Ovary (tissue), 9 donors: Measurements from ENCODE around the gene CBX2. TPM values are rescaled to one million over a fixed set of nuclear protein-coding genes. Genes with fewer than 3 reads are reported as not detected.

Source experiments
- DNase-seq, 5 donors: peaks; one replicate each; pipeline ENCODE4 v3.0.0-alpha.2; 2019 to 2020
- H3K27ac ChIP-seq, 2 donors: fragments of 200-600 bp; one replicate each; pipeline versions ENCODE4 v1.5.1 to v1.8.0; 2019 to 2022
- H3K27me3 ChIP-seq: fragments of 200-600 bp; one replicate; pipeline ENCODE4 v1.8.0; 2022
- H3K36me3 ChIP-seq: fragments of 200-600 bp; sonication (generic); one replicate; pipeline ENCODE4 v1.5.1; 2019
- H3K4me1 ChIP-seq: one replicate; pipeline ENCODE4 v1.8.1; 2013; ENCODE audit warnings: mild to moderate bottlenecking, moderate library complexity; ENCODE audit not compliant: insufficient read depth
- H3K4me3 ChIP-seq: fragments of 200-600 bp; sonication (generic); one replicate; pipeline ENCODE4 v1.5.1; 2017
- H3K9me3 ChIP-seq, 2 donors: fragments of 200-600 bp in 1 of 2; sonication (generic) in 1 of 2; one replicate each; pipeline versions ENCODE4 v1.5.1 to v1.8.1; 2013 to 2019; ENCODE audit warnings: mild to moderate bottlenecking in 1 of 2, moderate library complexity in 1 of 2
- EP300 ChIP-seq: sonication (generic); formaldehyde crosslinking; IDR thresholded peaks from one replicate; pipeline ENCODE4 v1.6.1; 2017; ENCODE audit warnings: antibody characterized with exemption
- POLR2A ChIP-seq: fragments of 450-650 bp; IDR thresholded peaks from one replicate; pipeline ENCODE4 v1.6.1; 2017; ENCODE audit warnings: antibody characterized with exemption, mild to moderate bottlenecking, moderate library complexity
- WGBS, 3 donors: extraction: QIAGEN DNeasy Blood & Tissue Kit in 1 of 3; methylation state at CpG; one replicate each; pipeline versions ENCODE4 v1.1.5 to v1.1.7; 2013 to 2017; 5-methylcytosine and 5-hydroxymethylcytosine counted together
- intact Hi-C, 4 donors: fragments of 100-400 bp; cut with DNase I; formaldehyde crosslinking; loops; one replicate each; pipeline versions ENCODE4 v1.11.0 to v1.15.1; 2022 to 2023
- polyA plus RNA-seq, 2 donors: library from polyadenylated mRNA; stranded (reverse); fragments of 200-250 nt in 1 of 2; fragments of 350-450 nt in 1 of 2; fragmentation: Illumina TruSeq in 1 of 2; extraction: RNeasy Lipid Tissue Mini Kit (QIAGEN cat#74804) in 1 of 2; gene quantifications; one replicate each; pipeline ENCODE4 v1.2.3, GENCODE V29; 2013 to 2014
- total RNA-seq, 7 donors: library from RNA; depleted of rRNA in 2 of 7; stranded (reverse); fragments of >200 nt in 2 of 7; fragmentation: NEBNext Ultra II Directional in 3 of 7; extraction: Animal tissue kit (Norgen Biotek cat#: 25700) in 3 of 7; gene quantifications; one replicate each; pipeline versions ENCODE4 v1.1.0 to v1.2.4, GENCODE V29; 2016 to 2023
- TF ChIP-seq, protein P1 (sequence below), 3 donors: fragments of 450-650 bp in 2 of 3; fragments of 200-600 bp in 1 of 3; IDR thresholded peaks; one replicate each; pipeline versions ENCODE4 v1.5.1 to v1.8.0; 2016 to 2022; ENCODE audit warnings: antibody characterized with exemption in 3 of 3, mild to moderate bottlenecking in 1 of 3
- donor health status: DM: no; HTN: no; CAD: no; lungs with moderate emphysema.
- donor health status: DM: no; HTN: no; CAD: no.
- donor health status: Bipolar disorder and iron deficiency.
- donor health status: DM: yes; HTN: yes; CAD: no.
- donor health status: DM: no; HTN: no; CAD: no.
- donor health status: DM: yes; HTN: yes; CAD: no.

The CBX2 gene
- total and polyA plus RNA-seq, 9 donors, result 0.92 to 5.7 (median 4.7) TPM

DNA sequence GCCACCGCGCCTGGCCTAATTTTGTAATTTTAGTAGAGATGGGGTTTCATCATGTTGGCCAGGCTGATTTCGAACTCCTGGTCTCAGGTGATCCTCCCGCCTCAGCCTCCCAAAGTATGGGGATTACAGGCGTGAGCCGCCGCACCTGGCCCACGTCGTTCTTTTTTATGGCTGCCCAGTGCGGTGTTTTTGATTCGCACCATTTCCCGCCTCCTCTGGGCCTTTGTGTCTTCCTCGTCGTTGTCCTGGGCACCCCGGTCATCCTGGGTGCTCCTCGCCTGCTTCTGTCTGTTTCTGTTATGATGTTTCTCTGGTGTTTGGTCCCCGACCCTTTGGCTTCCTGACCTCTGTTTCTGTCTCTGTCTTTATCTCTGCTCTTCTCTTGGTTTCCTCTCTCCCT lies 46.3 kb downstream of the CBX2 start:
- H3K27me3 ChIP-seq, result no peaks in the 10 kb centered on the region
- WGBS, 3 donors, result 94 to 97% (median 96%) methylated on average over 17 of the region's 17 CpGs
- H3K36me3 ChIP-seq, result no peaks in the 10 kb centered on the region
- no peak overlapping the region for H3K4me3 ChIP-seq
- peaks cover 3% of the 10 kb centered on the region for H3K4me1 ChIP-seq
- H3K9me3 ChIP-seq, result no peaks in the 10 kb centered on the region
- intact Hi-C loops, result no loop called here
- TF ChIP-seq POLR2A (no peak), EP300 (no peak)
- TF ChIP-seq, protein P1, sequence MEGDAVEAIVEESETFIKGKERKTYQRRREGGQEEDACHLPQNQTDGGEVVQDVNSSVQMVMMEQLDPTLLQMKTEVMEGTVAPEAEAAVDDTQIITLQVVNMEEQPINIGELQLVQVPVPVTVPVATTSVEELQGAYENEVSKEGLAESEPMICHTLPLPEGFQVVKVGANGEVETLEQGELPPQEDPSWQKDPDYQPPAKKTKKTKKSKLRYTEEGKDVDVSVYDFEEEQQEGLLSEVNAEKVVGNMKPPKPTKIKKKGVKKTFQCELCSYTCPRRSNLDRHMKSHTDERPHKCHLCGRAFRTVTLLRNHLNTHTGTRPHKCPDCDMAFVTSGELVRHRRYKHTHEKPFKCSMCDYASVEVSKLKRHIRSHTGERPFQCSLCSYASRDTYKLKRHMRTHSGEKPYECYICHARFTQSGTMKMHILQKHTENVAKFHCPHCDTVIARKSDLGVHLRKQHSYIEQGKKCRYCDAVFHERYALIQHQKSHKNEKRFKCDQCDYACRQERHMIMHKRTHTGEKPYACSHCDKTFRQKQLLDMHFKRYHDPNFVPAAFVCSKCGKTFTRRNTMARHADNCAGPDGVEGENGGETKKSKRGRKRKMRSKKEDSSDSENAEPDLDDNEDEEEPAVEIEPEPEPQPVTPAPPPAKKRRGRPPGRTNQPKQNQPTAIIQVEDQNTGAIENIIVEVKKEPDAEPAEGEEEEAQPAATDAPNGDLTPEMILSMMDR (IDR thresholded peaks at IDR 0.05), result no peak
- H3K27ac ChIP-seq, result no peak overlapping the region
- DNase-seq, result no peak

DNA sequence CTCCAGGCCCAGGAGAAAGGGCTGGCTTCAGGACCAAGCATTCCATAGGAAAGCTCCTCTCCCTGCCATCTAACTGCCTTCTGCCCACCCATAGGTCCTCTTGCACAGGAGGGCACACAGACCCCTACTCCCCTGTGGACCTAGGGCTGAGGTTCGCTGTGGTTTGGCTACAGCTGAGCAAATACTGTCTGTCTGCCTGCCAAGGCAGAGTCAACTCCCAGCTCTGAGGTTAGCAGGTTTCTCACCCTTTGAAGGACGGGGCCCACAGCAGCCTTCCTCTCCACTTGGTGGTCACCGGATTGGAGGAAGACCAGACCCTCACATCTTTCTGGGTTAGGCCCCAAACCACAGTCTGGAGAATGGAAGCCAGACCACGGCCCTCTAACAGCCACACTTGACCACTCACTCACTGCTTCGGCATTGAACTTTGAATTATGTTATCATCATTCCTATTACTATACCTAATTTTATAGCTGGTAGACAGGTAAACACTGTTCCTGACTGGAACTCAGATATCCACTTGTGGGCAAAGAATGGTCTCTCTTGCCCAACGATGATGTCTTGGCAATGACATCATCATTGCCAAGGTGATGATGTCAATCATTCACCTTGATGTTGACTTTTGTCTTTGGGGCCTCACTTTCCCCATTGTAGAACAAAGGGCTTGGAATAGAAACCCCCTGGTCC lies 47.1 kb downstream of the CBX2 start:
- TF ChIP-seq POLR2A, result no peak
- no peak for TF ChIP-seq EP300
- TF ChIP-seq, protein P1 (IDR thresholded peaks at IDR 0.05), result no peak
- H3K9me3 ChIP-seq, result no peaks in the 10 kb centered on the region
- peaks cover 3% of the 10 kb centered on the region for H3K4me1 ChIP-seq
- DNase-seq, result no peak
- no peak overlapping the region for H3K4me3 ChIP-seq
- no peaks in the 10 kb centered on the region for H3K27me3 ChIP-seq
- no peak overlapping the region for H3K27ac ChIP-seq
- no peaks in the 10 kb centered on the region for H3K36me3 ChIP-seq
- intact Hi-C loops, result no loop called here
- WGBS, 3 donors, result 91 to 99% (median 92%) methylated on average over 6 of the region's 6 CpGs

DNA sequence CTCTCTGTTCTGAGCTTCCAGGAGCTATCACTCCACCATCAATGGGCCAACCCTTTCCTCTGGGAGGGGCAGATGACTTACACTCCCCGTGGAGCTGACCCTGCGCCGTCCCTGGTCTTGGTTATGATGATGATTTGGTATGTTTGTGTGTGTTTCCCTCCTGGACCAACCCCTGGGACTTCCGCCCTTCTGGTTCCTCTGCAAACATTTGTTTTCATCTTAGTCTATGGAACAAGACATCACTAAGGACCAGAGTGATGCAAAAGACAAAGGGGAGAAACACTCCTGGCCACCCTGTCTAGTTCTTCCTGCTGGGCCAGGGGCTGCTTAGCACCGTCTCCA lies 47.6 kb downstream of the CBX2 start:
- 93 to 95% (median 94%) methylated on average over 5 of the region's 5 CpGs for WGBS, 3 donors
- DNase-seq, result no peak
- TF ChIP-seq POLR2A, result no peak
- TF ChIP-seq, protein P1 (IDR thresholded peaks at IDR 0.05), result no peak
- TF ChIP-seq EP300, result no peak
- intact Hi-C loops, result no loop called here
- H3K36me3 ChIP-seq, result no peaks in the 10 kb centered on the region
- H3K4me1 ChIP-seq, result peaks cover 3% of the 10 kb centered on the region
- no peaks in the 10 kb centered on the region for H3K27me3 ChIP-seq
- H3K9me3 ChIP-seq, result no peaks in the 10 kb centered on the region
- H3K4me3 ChIP-seq, result no peak overlapping the region
- no peak overlapping the region for H3K27ac ChIP-seq

DNA sequence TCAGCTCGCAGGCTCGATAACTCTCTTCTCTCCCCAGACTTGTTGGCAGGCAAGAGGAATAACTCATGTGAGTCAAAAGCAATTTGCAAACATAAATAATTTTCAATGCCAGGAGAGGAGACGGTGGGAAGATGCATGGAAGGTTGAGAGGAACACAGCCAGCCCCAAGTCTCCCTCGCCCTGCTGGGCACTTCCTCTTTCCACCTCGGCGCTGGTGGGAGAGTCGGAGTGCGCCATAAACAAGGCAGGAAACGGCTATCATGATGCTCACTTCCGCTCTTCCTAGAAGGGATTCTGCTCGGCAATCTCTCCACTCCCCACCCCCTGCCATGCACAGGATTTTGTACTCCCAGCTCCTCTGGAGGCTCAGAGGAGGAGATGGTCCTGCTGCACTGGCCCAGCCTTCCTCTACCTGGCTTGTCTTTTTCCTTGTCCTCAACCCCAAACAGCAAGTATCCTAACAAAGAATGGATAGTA lies 48.3 kb downstream of the CBX2 start:
- H3K4me1 ChIP-seq, result peaks cover 3% of the 10 kb centered on the region
- no peak overlapping the region for H3K4me3 ChIP-seq
- DNase-seq, result no peak
- no peak overlapping the region for H3K27ac ChIP-seq
- H3K36me3 ChIP-seq, result no peaks in the 10 kb centered on the region
- H3K9me3 ChIP-seq, result no peaks in the 10 kb centered on the region
- TF ChIP-seq POLR2A, result no peak
- TF ChIP-seq EP300, result no peak
- TF ChIP-seq, protein P1 (IDR thresholded peaks at IDR 0.05), result no peak
- no peaks in the 10 kb centered on the region for H3K27me3 ChIP-seq
- 5 to 11% (median 5%) methylated on average over 11 of the region's 11 CpGs for WGBS, 3 donors
- intact Hi-C loops, result no loop called here
